RKO (cell line): Measurements from ENCODE around the gene CALB2.
A peak's percentile ranks its signal among the peaks of the same experiment; 100 is the strongest.
"Not testable (repeated sequence)": the region's sequence is repeated elsewhere in the genome, so short reads cannot be mapped to it uniquely, and the experiment has no call there.

Experiments used
- DNase-seq: peaks from one replicate; pipeline ENCODE4 v3.0.0-alpha.2; 2016; ENCODE audit warnings: low spot score

Gene CALB2

GRCh38 chr16:71352963-71353460 lies 5.5 kb upstream of the CALB2 start:
- no peak for DNase-seq

- no peak for DNase-seq
Observed at GRCh38 chr16:71353736-71354135, 4.8 kb upstream of the CALB2 start.

- no peak for DNase-seq
Observed at GRCh38 chr16:71354156-71354555, 4.4 kb upstream of the CALB2 start.

GRCh38 chr16:71356051-71356740 lies 2.3 kb upstream of the CALB2 start:
- DNase-seq = no peak

GRCh38 chr16:71356936-71357335 lies 1.6 kb upstream of the CALB2 start:
- DNase-seq = not testable (repeated sequence)

GRCh38 chr16:71357681-71358080 lies 842 bp upstream of the CALB2 start:
- DNase-seq = peak; percentile 67

- peak; percentile 72 for DNase-seq
Observed at GRCh38 chr16:71359431-71359830, 908 bp downstream of the CALB2 start.

GRCh38 chr16:71360378-71360777 lies 1.9 kb downstream of the CALB2 start:
- DNase-seq = peak; percentile 89

- no peak for DNase-seq
Observed at GRCh38 chr16:71364133-71364681, 5.7 kb downstream of the CALB2 start.

GRCh38 chr16:71365021-71365420 lies 6.5 kb downstream of the CALB2 start:
- no peak for DNase-seq

GRCh38 chr16:71367241-71367976 lies 8.9 kb downstream of the CALB2 start:
- DNase-seq = peak; percentile 60

- no peak for DNase-seq
Observed at GRCh38 chr16:71368958-71369357, 10.4 kb downstream of the CALB2 start.

- DNase-seq = no peak
Observed at GRCh38 chr16:71369494-71369893, 11.0 kb downstream of the CALB2 start.

GRCh38 chr16:71371237-71371636 lies 12.7 kb downstream of the CALB2 start:
- DNase-seq = no peak

GRCh38 chr16:71373073-71373472 lies 14.6 kb downstream of the CALB2 start:
- no peak for DNase-seq

- no peak for DNase-seq
Observed at GRCh38 chr16:71376465-71377157, 18.1 kb downstream of the CALB2 start.

- DNase-seq = no peak
Observed at GRCh38 chr16:71379711-71380110, 21.2 kb downstream of the CALB2 start.

GRCh38 chr16:71380831-71381230 lies 22.3 kb downstream of the CALB2 start:
- DNase-seq = no peak

- DNase-seq = peak; percentile 53
Observed at GRCh38 chr16:71383054-71383773, 24.7 kb downstream of the CALB2 start.

- DNase-seq = no peak
Observed at GRCh38 chr16:71384073-71384724, 25.7 kb downstream of the CALB2 start.
